Activated effector memory CD4-positive, alpha-beta T cell treated with anti-CD3 and anti-CD28 coated beads, Interleukin-2, amount 50 U/mL, for 16 hours (primary cell): Measurements from ENCODE around the gene NABP2.

Source experiments
- DNase-seq: peaks from one replicate; pipeline ENCODE4 v3.0.0-alpha.2; 2020

The NABP2 gene

GRCh38 chr12:56216461-56216860 lies 7.7 kb upstream of the NABP2 start:
- no peak for DNase-seq

DNA sequence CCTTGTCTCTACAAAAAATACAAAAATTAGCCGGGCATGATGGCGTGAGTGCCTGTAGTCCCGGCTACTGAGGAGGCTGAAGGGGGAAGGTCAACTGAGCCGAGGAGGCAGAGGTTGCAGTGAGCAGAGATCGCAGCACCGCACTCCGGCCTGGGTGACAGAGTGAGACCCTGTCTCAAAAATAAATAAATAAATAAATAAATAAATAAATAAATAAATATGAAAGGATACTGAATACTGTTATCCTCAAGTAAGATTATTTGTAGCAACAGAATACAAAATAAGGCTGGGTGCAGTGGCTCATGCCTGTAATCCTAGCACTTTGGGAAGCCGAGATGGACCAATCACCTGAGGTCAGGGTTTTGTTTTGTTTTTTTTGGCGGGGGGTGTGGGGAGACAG lies 4.3 kb upstream of the NABP2 start:
- no peak for DNase-seq

DNA sequence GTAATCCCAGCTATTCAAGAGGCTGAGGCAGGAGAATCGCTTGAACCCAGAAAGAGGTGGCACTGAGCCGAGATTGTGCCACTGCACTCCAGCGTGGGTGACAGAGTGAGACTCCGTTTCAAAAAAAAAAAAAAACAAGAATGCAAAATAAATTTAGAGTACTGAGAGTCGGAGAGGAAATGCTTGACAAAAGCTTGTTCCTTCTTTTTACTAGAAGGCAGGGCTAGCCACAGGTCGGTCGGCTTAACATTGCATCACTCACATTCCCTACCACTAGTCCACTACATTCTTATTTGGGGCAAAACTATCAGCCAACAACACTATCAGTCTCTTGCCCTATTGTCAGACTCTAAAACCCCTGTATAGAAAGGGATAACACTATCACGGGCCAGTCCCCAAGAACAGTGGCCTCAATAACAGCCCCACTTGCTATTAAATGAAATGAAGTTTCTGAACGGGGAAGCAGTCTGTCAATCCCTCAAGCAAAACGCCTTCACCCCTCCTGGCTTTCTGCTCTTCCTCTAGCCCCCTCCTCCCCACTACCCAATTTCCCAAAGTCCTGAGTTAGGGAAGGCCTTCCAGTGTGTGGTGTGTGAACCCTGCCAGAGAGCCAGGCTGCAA lies 3.4 kb upstream of the NABP2 start:
- DNase-seq: no peak

- no peak for DNase-seq
These were observed 2.8 kb upstream of the NABP2 start for GRCh38 chr12:56221232-56221756.

GRCh38 chr12:56221757-56222530 lies 2.2 kb upstream of the NABP2 start, which contains the start of gene RNF41:
Gene RNF41, minus strand, starts transcription at chr12:56221922. Its CDS starts 7,875 bp downstream, at chr12:56214047.
- DNase-seq: peak; percentile 97

- no peak for DNase-seq
These were observed 1.6 kb upstream of the NABP2 start for GRCh38 chr12:56222531-56222895.

DNA sequence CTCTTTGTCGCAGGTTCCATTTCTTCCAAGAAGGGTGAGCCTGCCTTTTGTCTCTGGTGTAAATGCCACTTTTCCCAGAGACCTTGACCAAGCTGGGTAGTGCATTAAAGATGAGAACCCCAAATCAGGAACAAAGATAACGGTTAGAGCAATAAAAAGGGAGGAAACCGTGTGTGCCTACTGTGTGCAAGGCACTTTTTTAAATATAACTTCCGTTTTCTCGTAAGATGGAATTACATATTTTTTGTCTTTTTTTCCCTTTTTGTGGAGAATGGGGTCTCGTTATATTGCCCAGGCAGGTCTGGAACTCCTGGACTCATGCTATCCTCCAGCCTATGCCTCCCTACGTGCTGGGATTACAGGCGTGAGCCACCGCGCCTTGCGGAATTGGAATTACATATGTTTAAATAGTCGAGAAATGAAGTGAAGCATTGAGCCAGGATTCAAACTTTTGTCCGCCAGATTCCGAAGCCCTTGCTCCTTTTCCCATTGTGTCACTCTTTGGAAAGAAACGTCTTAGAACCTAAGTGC lies 506 bp upstream of the NABP2 start:
- no peak for DNase-seq

DNA sequence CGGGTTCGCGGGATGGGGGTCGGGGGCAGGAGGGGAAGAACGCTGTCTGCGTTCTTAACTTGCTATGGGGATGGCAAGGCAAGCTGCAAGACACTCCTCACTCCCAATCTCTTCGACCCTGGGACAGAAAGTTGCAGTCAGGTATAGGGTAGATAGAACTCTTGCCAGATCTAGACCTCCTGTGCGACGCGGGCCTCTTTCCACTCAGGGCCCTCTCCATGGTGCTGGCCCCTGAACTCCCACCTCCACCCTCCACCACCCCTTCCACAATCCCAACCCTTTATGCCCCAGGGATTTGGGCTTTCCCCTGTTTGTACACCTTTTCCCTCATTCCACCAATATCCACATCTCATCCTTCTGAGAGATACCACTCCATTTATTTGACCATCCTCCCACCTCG lies 812 bp downstream of the NABP2 start:
- no peak for DNase-seq

- DNase-seq: no peak
These were observed 4.9 kb downstream of the NABP2 start for GRCh38 chr12:56229082-56229481.

- no peak for DNase-seq
These were observed 5.8 kb downstream of the NABP2 start, which contains the start of gene SLC39A5 for GRCh38 chr12:56229916-56230431. Gene SLC39A5, plus strand, starts transcription at chr12:56230051. Its CDS starts 1,224 bp downstream, at chr12:56231275.

DNA sequence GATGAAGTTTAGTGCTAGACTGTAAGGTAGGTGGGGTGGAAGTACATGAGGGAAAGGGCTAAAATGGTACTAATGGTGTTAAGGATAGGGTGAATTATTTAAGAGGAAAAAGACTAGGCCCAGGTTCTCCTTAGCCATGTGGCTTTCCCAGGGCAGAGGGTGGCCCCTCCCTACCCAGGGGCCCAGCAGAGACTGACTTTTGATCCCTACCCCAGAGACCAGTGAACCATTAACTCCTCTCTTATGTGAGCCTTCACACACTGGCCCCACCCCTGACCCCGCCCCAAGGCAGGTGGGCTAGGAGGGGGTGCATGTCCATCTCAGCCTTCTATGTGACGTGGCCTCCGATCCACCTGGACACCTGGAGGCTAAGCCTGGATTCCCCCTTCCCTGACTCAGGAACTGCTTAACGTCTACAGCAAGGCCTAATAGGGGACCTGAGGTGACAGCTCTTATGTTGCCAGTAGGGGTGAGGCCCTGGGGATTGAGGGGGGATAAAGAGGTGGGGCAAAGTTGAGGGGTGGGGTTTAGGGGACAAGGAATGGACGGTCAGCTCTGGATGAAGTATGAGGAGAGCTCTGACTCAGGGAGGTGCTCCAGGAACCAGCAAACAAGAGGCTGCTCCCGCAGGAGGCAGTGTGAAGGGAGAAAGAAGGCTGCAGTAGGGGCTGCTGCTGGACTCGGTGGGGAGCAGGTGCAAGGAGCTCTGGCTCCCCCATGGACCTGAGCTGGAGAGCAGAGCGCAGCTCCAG lies 6.5 kb downstream of the NABP2 start:
- DNase-seq: no peak

DNA sequence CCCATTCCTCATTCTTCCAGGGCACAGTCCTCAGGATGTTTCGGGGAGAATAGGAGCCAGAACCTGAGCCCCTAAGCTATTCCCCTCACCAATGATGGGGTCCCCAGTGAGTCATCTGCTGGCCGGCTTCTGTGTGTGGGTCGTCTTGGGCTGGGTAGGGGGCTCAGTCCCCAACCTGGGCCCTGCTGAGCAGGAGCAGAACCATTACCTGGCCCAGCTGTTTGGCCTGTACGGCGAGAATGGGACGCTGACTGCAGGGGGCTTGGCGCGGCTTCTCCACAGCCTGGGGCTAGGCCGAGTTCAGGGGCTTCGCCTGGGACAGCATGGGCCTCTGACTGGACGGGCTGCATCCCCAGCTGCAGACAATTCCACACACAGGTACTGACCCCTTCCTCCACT lies 7.0 kb downstream of the NABP2 start:
- no peak for DNase-seq

- DNase-seq: no peak
These were observed 10.7 kb downstream of the NABP2 start for GRCh38 chr12:56234746-56235436.

- no peak for DNase-seq
These were observed 11.9 kb downstream of the NABP2 start for GRCh38 chr12:56236091-56236490.

- no peak for DNase-seq
These were observed 12.8 kb downstream of the NABP2 start for GRCh38 chr12:56236985-56237384.

GRCh38 chr12:56237552-56237951 lies 13.4 kb downstream of the NABP2 start:
- DNase-seq: no peak

GRCh38 chr12:56241424-56242303 lies 17.5 kb downstream of the NABP2 start:
- DNase-seq: no peak

- DNase-seq: no peak
These were observed 18.8 kb downstream of the NABP2 start for GRCh38 chr12:56242986-56243385.

DNA sequence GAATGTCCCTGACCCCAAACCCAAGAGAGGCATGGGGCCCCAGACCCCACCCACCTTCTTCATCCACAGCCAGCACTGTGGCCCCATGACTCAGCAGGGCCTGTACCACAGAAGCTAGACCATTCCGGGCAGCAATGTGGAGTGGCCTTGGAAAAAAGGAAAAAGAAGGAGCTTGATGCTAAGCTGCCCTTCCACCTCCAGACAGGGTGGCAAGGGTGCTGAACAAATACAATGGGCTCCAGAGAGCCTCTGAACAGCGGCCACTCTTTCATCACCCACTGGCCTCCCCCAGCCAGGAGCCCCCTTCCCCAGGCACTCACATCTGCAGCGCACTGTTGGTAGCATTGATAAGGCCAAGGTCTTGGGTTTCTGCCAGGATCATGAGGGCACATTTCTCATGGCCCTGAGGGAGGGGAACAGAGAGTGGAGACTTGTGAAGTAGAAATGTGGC lies 19.6 kb downstream of the NABP2 start:
- no peak for DNase-seq

GRCh38 chr12:56244494-56244893 lies 20.4 kb downstream of the NABP2 start:
- no peak for DNase-seq

- DNase-seq: no peak
These were observed 23.8 kb downstream of the NABP2 start for GRCh38 chr12:56247923-56248322.
